Aorta (tissue), 5 donors: ENCODE measurements around the gene RBMS1. TPM values are rescaled to one million over a fixed set of nuclear protein-coding genes. Genes with fewer than 3 reads are reported as not detected.

ENCODE experiments used
- ATAC-seq: fragments of 200-7000 bp; cut with Tn5 transposase; one replicate; pipeline ENCODE4 v1.9.1; 2022; ENCODE audit warnings: moderate library complexity; ENCODE audit not compliant: low FRiP score
- DNase-seq, 2 donors: peaks; one replicate each; pipeline ENCODE4 v3.0.0-alpha.2; 2020
- H3K27ac ChIP-seq, 2 donors: one replicate each; pipeline ENCODE4 v1.5.1; 2013; ENCODE audit warnings: low read length in 2 of 2, mild to moderate bottlenecking in 2 of 2, moderate library complexity in 2 of 2, control low read depth in 1 of 2, inconsistent platforms in 1 of 2, low read depth in 1 of 2
- H3K27me3 ChIP-seq, 2 donors: one replicate each; pipeline ENCODE4 v1.6.1; 2013; ENCODE audit warnings: control low read depth in 1 of 2, low read length in 1 of 2, mild to moderate bottlenecking in 1 of 2, moderate library complexity in 1 of 2; ENCODE audit not compliant: insufficient read depth in 2 of 2, control insufficient read depth in 1 of 2
- H3K36me3 ChIP-seq, 2 donors: one replicate each; pipeline ENCODE4 v1.6.1; 2013; ENCODE audit warnings: control low read depth in 1 of 2, low read length in 1 of 2, mild to moderate bottlenecking in 1 of 2; ENCODE audit not compliant: insufficient read depth in 2 of 2, control insufficient read depth in 1 of 2
- H3K4me1 ChIP-seq, 2 donors: one replicate each; pipeline ENCODE4 v1.6.1; 2013; ENCODE audit warnings: low read length in 2 of 2, control low read depth in 1 of 2, mild to moderate bottlenecking in 1 of 2, moderate library complexity in 1 of 2; ENCODE audit not compliant: insufficient read depth in 2 of 2, control insufficient read depth in 1 of 2
- H3K4me3 ChIP-seq, 2 donors: one replicate each; pipeline ENCODE4 v1.5.1; 2013; ENCODE audit warnings: low read length in 2 of 2, control low read depth in 1 of 2, mild to moderate bottlenecking in 1 of 2
- H3K9me3 ChIP-seq: one replicate; pipeline ENCODE4 v1.6.1; 2013; ENCODE audit warnings: mild to moderate bottlenecking, low read length; ENCODE audit not compliant: control insufficient read depth
- WGBS, 2 donors: extraction: QIAGEN DNeasy Blood & Tissue Kit; methylation state at CpG; one replicate each; pipeline ENCODE4 v1.1.7; 2013; 5-methylcytosine and 5-hydroxymethylcytosine counted together
- intact Hi-C, 2 donors: fragments of 100-400 bp; cut with DNase I; formaldehyde crosslinking; loops; one replicate each; pipeline versions ENCODE4 v1.14.2 to v1.15.0; 2022
- polyA plus RNA-seq, 2 donors: library from polyadenylated mRNA; stranded (reverse); fragments of 200-250 nt; gene quantifications; one replicate each; pipeline ENCODE4 v1.2.3, GENCODE V29; 2013
- total RNA-seq, 2 donors: library from RNA; stranded (reverse); fragmentation: NEBNext Ultra II Directional; extraction: Animal tissue kit (Norgen Biotek cat#: 25700); gene quantifications; one replicate each; pipeline ENCODE4 v1.2.1, GENCODE V29; 2021
- donor health status: healthy with polysubstance abuse.
- donor health status: Bipolar disorder and iron deficiency.
- donor health status: DM: no; HTN: no; CAD: no.
- donor health status: DM: no; HTN: no; CAD: no.
- donor health status: DM: yes; HTN: yes; CAD: no.

Gene RBMS1
- total and polyA plus RNA-seq, 4 donors, result 32.8 to 146 (median 99.3) TPM

DNA sequence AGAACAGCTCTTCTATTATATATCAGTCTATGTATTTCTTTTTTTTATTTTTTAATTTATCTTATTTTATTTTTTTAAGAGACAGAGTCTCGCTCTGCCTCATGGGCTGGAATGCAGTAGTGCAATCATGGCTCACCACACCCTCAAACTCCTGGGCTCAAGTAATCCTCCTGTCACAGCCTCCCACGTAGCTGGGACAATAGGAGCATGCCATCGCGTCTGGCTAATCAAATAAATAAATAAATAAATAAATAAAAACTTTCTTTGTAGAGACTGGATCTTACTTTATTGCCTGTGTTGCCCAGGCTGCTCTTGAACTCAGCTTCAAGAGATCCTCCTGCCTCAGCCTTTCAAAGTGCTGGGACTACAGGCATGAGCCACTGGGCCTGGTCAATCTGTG is 117.0 kb downstream of the RBMS1 start:
- H3K4me3 ChIP-seq, result no peak overlapping the region
- H3K9me3 ChIP-seq, result no peaks in the 10 kb centered on the region
- H3K27ac ChIP-seq, result no peak overlapping the region
- DNase-seq, result no peak
- H3K36me3 ChIP-seq, result no peaks in the 10 kb centered on the region
- 73 to 74% methylated on average over 4 of the region's 4 CpGs for WGBS, 2 donors
- H3K27me3 ChIP-seq, result no peaks in the 10 kb centered on the region
- intact Hi-C loops, result no loop called here
- no peak for ATAC-seq
- H3K4me1 ChIP-seq, result peaks cover 2 to 16% of the 10 kb centered on the region in 2 donors

GRCh38 chr2:160375802-160376469 is 117.7 kb downstream of the RBMS1 start:
- WGBS, 2 donors, result 34 to 41% methylated on average over 2 of the region's 2 CpGs
- peaks cover 2 to 16% of the 10 kb centered on the region in 2 donors for H3K4me1 ChIP-seq
- no peak overlapping the region for H3K4me3 ChIP-seq
- H3K27ac ChIP-seq, result no peak overlapping the region
- H3K36me3 ChIP-seq, result no peaks in the 10 kb centered on the region
- intact Hi-C loops, result no loop called here
- DNase-seq (no peak), ATAC-seq (no peak)
- no peaks in the 10 kb centered on the region for H3K27me3 ChIP-seq
- H3K9me3 ChIP-seq, result no peaks in the 10 kb centered on the region

- H3K27me3 ChIP-seq, result no peaks in the 10 kb centered on the region
- no peak overlapping the region for H3K27ac ChIP-seq
- no peak for ATAC-seq
- DNase-seq, result no peak
- no peak overlapping the region for H3K4me3 ChIP-seq
- H3K9me3 ChIP-seq, result no peaks in the 10 kb centered on the region
- WGBS, 2 donors, result 59 to 62% methylated on average over 4 of the region's 4 CpGs
- intact Hi-C loops, result no loop called here
- no peaks in the 10 kb centered on the region for H3K36me3 ChIP-seq
- peaks cover 2 to 14% of the 10 kb centered on the region in 2 donors for H3K4me1 ChIP-seq
These were observed 118.6 kb downstream of the RBMS1 start for GRCh38 chr2:160375037-160375436.

GRCh38 chr2:160373666-160374065 is 119.9 kb downstream of the RBMS1 start:
- H3K27ac ChIP-seq, result no peak overlapping the region
- ATAC-seq (no peak), DNase-seq (no peak)
- H3K4me3 ChIP-seq, result no peak overlapping the region
- intact Hi-C loops, result loop anchor here in 1 of 2 donors (5.0 kb wide), 1 partner anchor 36 kb away; no protein-coding TSS in a partner anchor
- H3K4me1 ChIP-seq, result peaks cover 4 to 14% of the 10 kb centered on the region in 2 donors
- H3K27me3 ChIP-seq, result no peaks in the 10 kb centered on the region
- no peaks in the 10 kb centered on the region for H3K36me3 ChIP-seq
- no peaks in the 10 kb centered on the region for H3K9me3 ChIP-seq

DNA sequence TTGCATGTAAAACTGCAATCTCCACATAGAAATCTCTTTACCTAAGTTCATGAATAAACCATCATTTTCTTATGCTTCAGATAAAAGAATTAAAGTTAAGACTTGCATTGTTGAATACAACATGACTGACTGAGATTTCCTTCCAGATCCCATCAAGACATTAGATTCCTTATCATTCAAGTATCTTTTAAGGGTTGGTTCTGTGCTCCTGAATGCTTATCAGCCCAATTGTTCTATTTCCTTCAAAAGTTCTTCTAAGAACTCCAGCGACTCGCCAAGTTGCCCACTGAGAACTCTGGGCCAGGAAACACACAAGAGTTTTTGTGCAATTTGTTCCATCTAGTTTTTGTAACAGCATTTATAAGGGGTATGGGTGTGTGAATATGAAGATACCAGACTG is 120.3 kb downstream of the RBMS1 start:
- H3K27ac ChIP-seq, result no peak overlapping the region
- ATAC-seq (no peak), DNase-seq (no peak)
- H3K27me3 ChIP-seq, result no peaks in the 10 kb centered on the region
- H3K9me3 ChIP-seq, result no peaks in the 10 kb centered on the region
- H3K4me1 ChIP-seq, result peaks cover 5 to 14% of the 10 kb centered on the region in 2 donors
- WGBS, 2 donors, result 32 to 33% methylated on average over 2 of the region's 2 CpGs
- no peak overlapping the region for H3K4me3 ChIP-seq
- H3K36me3 ChIP-seq, result no peaks in the 10 kb centered on the region
- intact Hi-C loops, result loop anchor here in 1 of 2 donors (5.0 kb wide), 1 partner anchor 36 kb away; no protein-coding TSS in a partner anchor

DNA sequence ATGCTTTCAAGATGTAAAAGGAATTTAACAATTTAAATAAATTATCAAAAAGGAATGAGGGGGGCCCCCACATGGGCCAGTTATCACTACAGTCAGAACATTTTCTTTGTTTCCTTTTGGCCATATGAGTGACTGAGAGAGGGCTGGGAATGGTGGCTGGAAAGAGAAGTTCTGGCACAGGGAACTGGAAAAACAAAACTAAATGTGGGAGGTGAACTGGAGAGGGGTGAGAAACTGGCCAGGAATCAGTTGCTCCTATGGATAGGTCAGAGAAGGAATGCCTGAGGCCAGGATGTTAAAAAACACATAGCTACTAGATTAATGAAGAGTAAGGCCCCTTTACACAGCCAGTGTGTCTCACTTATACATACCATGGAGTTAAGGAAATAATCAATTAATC is 121.0 kb downstream of the RBMS1 start:
- DNase-seq, result no peak
- no peaks in the 10 kb centered on the region for H3K36me3 ChIP-seq
- intact Hi-C loops, result loop anchor here in 1 of 2 donors (5.0 kb wide), 1 partner anchor 35 kb away; no protein-coding TSS in a partner anchor
- H3K4me3 ChIP-seq, result no peak overlapping the region
- H3K27ac ChIP-seq, result no peak overlapping the region
- H3K4me1 ChIP-seq, result peaks cover 8 to 14% of the 10 kb centered on the region in 2 donors
- ATAC-seq, result no peak
- no peaks in the 10 kb centered on the region for H3K27me3 ChIP-seq
- H3K9me3 ChIP-seq, result no peaks in the 10 kb centered on the region

- ATAC-seq, result no peak
- DNase-seq, result no peak
- intact Hi-C loops, result loop anchor here in 1 of 2 donors (5.0 kb wide), 1 partner anchor 35 kb away; no protein-coding TSS in a partner anchor
- no peak overlapping the region for H3K4me3 ChIP-seq
- 23 to 24% methylated on average over 1 of the region's 1 CpG for WGBS, 2 donors
- H3K36me3 ChIP-seq, result no peaks in the 10 kb centered on the region
- peaks cover 8 to 9% of the 10 kb centered on the region in 2 donors for H3K4me1 ChIP-seq
- H3K27ac ChIP-seq, result no peak overlapping the region
- H3K27me3 ChIP-seq, result no peaks in the 10 kb centered on the region
- H3K9me3 ChIP-seq, result no peaks in the 10 kb centered on the region
These were observed 121.6 kb downstream of the RBMS1 start for GRCh38 chr2:160372010-160372356.

DNA sequence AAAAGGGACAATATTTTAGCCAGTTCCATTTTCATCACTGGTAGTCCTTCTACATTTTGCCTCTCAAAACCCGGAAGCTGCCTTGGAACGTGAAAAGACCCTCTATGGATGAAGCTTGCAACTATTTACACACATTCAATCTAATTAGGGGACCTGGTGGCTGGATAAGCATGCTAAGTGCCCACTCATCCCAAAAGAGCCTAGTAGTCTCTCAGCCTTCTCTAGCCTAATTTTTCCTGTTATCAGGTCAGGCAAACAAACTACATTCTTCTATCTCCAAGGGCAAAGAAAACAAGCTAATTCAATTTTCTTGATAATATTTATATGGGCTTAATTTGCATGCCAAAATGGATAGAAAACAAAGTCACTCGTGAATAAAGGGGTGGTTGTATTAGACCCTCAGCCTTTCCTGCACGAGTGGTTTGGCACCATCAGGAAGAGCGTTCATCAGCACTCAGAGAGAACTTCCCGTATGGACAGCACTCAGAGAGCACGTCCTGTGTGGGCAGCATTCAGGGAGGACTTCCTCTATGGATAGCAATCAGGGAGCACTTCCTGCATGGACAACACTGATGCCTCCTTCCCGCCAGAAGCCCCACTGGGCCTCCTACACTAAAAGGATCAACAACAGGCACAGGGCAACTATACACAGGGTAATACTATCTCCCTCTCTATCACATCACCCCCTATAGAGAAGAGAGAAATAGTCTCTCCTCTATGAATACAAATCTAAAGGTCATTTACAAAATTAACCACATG is 122.2 kb downstream of the RBMS1 start:
- Histone ChIP-seq H3K4me1 (peaks cover 8 to 12% of the 10 kb centered on the region in 2 donors), H3K27me3 (no peaks in the 10 kb centered on the region), H3K36me3 (no peaks in the 10 kb centered on the region), H3K27ac (no peak overlapping the region), H3K4me3 (no peak overlapping the region), H3K9me3 (no peaks in the 10 kb centered on the region)
- intact Hi-C loops, result loop anchor here in 1 of 2 donors (5.0 kb wide), 1 partner anchor 34 kb away; no protein-coding TSS in a partner anchor
- 36 to 42% methylated on average over 8 of the region's 8 CpGs for WGBS, 2 donors
- no peak for DNase-seq
- peak; percentile 11 for ATAC-seq
